Stimulated activated CD4-positive, alpha-beta T cell treated with anti-CD3 and anti-CD28 coated beads, TNF-alpha, amount 100 ng/mL, for 48 hours (primary cell): ENCODE measurements around the gene CERS1.
A peak's percentile ranks its signal among the peaks of the same experiment; 100 is the strongest.

ENCODE experiments used
- DNase-seq, 3 donors: peaks; one replicate each; pipeline ENCODE4 v3.0.0-alpha.2; 2020; ENCODE audit warnings: low read depth in 3 of 3

CERS1 gene

GRCh38 chr19:18895824-18896341 lies at the start of gene CERS1:
TSS of gene CERS1 (minus strand) at chr19:18896158. CDS start at chr19:18896072, 86 bp downstream.
- DNase-seq: no peak

GRCh38 chr19:18945297-18945696 lies 49.3 kb upstream of the CERS1 start:
- DNase-seq: no peak

- DNase-seq: no peak
Observed at GRCh38 chr19:18943465-18943864, 47.5 kb upstream of the CERS1 start.

- no peak for DNase-seq
Observed at GRCh38 chr19:18942692-18943091, 46.7 kb upstream of the CERS1 start.

GRCh38 chr19:18941628-18942354 lies 45.8 kb upstream of the CERS1 start:
- DNase-seq: no peak

- DNase-seq: peak; percentile 27 to 75 (median 54)
Observed at GRCh38 chr19:18940769-18941627, 45.0 kb upstream of the CERS1 start, which contains the start of gene HOMER3. TSS of gene HOMER3 (minus strand) at chr19:18941217. CDS start at chr19:18938982, 2,235 bp downstream.

- no peak for DNase-seq
Observed at GRCh38 chr19:18939922-18940768, 44.2 kb upstream of the CERS1 start.

- DNase-seq: no peak
Observed at GRCh38 chr19:18939163-18939562, 43.2 kb upstream of the CERS1 start.

GRCh38 chr19:18933297-18933696 lies 37.3 kb upstream of the CERS1 start:
- DNase-seq: no peak

- peak; percentile 76 to 93 (median 79) for DNase-seq
Observed at GRCh38 chr19:18932216-18932841, 36.4 kb upstream of the CERS1 start.

GRCh38 chr19:18931316-18932162 lies 35.6 kb upstream of the CERS1 start:
- no peak for DNase-seq

GRCh38 chr19:18929311-18929710 lies 33.4 kb upstream of the CERS1 start:
- no peak for DNase-seq

- DNase-seq: no peak
Observed at GRCh38 chr19:18928018-18928805, 32.3 kb upstream of the CERS1 start.

GRCh38 chr19:18924684-18925213 lies 28.8 kb upstream of the CERS1 start:
- no peak for DNase-seq

GRCh38 chr19:18922228-18922985 lies 26.4 kb upstream of the CERS1 start:
- no peak for DNase-seq

- DNase-seq: no peak
Observed at GRCh38 chr19:18921593-18921992, 25.6 kb upstream of the CERS1 start.

- no peak for DNase-seq
Observed at GRCh38 chr19:18920400-18920799, 24.4 kb upstream of the CERS1 start.

GRCh38 chr19:18919900-18920214 lies 23.9 kb upstream of the CERS1 start:
- no peak for DNase-seq
